Mesenchymal stem cell (in vitro differentiated cells and primary cell): ENCODE results near the gene NOC4L.

Source experiments
- DNase-seq: peaks from one replicate; pipeline ENCODE4 v3.0.0-alpha.2; 2013
- H2AFZ ChIP-seq: one replicate; pipeline ENCODE4 v1.6.1; 2013; ENCODE audit warnings: low read depth, mild to moderate bottlenecking, control low read depth, inconsistent platforms, low read length, moderate library complexity
- H2AK5ac ChIP-seq: 2 replicates; pipeline ENCODE4 v1.6.1; 2013; ENCODE audit warnings: low read length, moderate library complexity, mild to moderate bottlenecking, inconsistent platforms; ENCODE audit not compliant: severe bottlenecking
- H2BK120ac ChIP-seq: one replicate; pipeline ENCODE4 v1.6.1; 2013; ENCODE audit warnings: low read depth, mild to moderate bottlenecking, inconsistent platforms, low read length, moderate library complexity
- H2BK12ac ChIP-seq, 2 experiments: one replicate each; pipeline ENCODE4 v1.6.1; 2013; ENCODE audit warnings: inconsistent platforms in 2 of 2, low read length in 2 of 2, mild to moderate bottlenecking in 2 of 2, moderate library complexity in 2 of 2, control low read depth in 1 of 2
- H2BK15ac ChIP-seq: one replicate; pipeline ENCODE4 v1.6.1; 2013; ENCODE audit warnings: mild to moderate bottlenecking, low read depth, inconsistent platforms; ENCODE audit not compliant: poor library complexity, severe bottlenecking
- H2BK5ac ChIP-seq: 2 replicates; pipeline ENCODE4 v1.6.1; 2013; ENCODE audit warnings: low read depth, mild to moderate bottlenecking, low read length, control low read depth, inconsistent platforms; ENCODE audit not compliant: poor library complexity, severe bottlenecking
- H3K14ac ChIP-seq, 2 experiments: one replicate each; pipeline ENCODE4 v1.6.1; 2013; ENCODE audit warnings: inconsistent platforms in 2 of 2, low read length in 2 of 2, control low read depth in 1 of 2, mild to moderate bottlenecking in 1 of 2, moderate library complexity in 1 of 2
- H3K18ac ChIP-seq, 2 experiments: one replicate each; pipeline ENCODE4 v1.6.1; 2013; ENCODE audit warnings: inconsistent platforms in 2 of 2, low read length in 2 of 2, control low read depth in 1 of 2, low read depth in 1 of 2, mild to moderate bottlenecking in 1 of 2
- H3K23ac ChIP-seq, 2 experiments: one replicate each; pipeline ENCODE4 v1.6.1; 2013; ENCODE audit warnings: inconsistent platforms in 2 of 2, low read length in 2 of 2, mild to moderate bottlenecking in 2 of 2, moderate library complexity in 2 of 2, control low read depth in 1 of 2
- H3K27ac ChIP-seq: 2 replicates; pipeline ENCODE4 v1.5.1; 2013; ENCODE audit warnings: mild to moderate bottlenecking, moderate library complexity, low read length, control low read depth, inconsistent platforms; ENCODE audit not compliant: poor library complexity, severe bottlenecking
- H3K27me3 ChIP-seq, 2 experiments: 2 replicates each; pipeline versions ENCODE4 v1.6.1 to v1.7.0; 2013; ENCODE audit warnings: low read length in 2 of 2, mild to moderate bottlenecking in 2 of 2, moderate library complexity in 2 of 2, control low read depth in 1 of 2, inconsistent platforms in 1 of 2; ENCODE audit not compliant: control insufficient read depth in 1 of 2, insufficient read depth in 1 of 2
- H3K36me3 ChIP-seq, 2 experiments: 2 replicates each; pipeline versions ENCODE4 v1.6.1 to v1.7.0; 2013; ENCODE audit warnings: low read length in 2 of 2, control low read depth in 1 of 2, inconsistent platforms in 1 of 2, low read depth in 1 of 2, mild to moderate bottlenecking in 1 of 2; ENCODE audit not compliant: insufficient read depth in 2 of 2, control insufficient read depth in 1 of 2
- H3K4ac ChIP-seq, 2 experiments: one replicate each; pipeline ENCODE4 v1.6.1; 2013; ENCODE audit warnings: inconsistent platforms in 2 of 2, low read length in 2 of 2, mild to moderate bottlenecking in 2 of 2, moderate library complexity in 2 of 2, control low read depth in 1 of 2, low read depth in 1 of 2
- H3K4me1 ChIP-seq: 2 replicates; pipeline ENCODE4 v1.6.1; 2013; ENCODE audit warnings: low read depth, low read length, control low read depth; ENCODE audit not compliant: control insufficient read depth, insufficient read depth
- H3K4me2 ChIP-seq: 2 replicates; pipeline ENCODE4 v1.6.1; 2013; ENCODE audit warnings: low read length, mild to moderate bottlenecking, inconsistent platforms; ENCODE audit not compliant: poor library complexity, severe bottlenecking
- H3K4me3 ChIP-seq, 2 experiments: 2 replicates each; pipeline versions ENCODE4 v1.5.1 to v1.7.0; 2013; ENCODE audit warnings: low read length in 2 of 2, mild to moderate bottlenecking in 2 of 2, control low read depth in 1 of 2, low read depth in 1 of 2; ENCODE audit not compliant: insufficient read depth in 1 of 2
- H3K79me1 ChIP-seq: replicated peaks from 2 replicates; pipeline ENCODE4 v1.6.1; 2013; ENCODE audit warnings: mild to moderate bottlenecking, control low read depth, low read length, inconsistent platforms; ENCODE audit not compliant: poor library complexity, severe bottlenecking
- H3K9ac ChIP-seq: 2 replicates; pipeline ENCODE4 v1.7.0; 2013; ENCODE audit warnings: mild to moderate bottlenecking, low read length, moderate library complexity
- H3K9me3 ChIP-seq: 2 replicates; pipeline ENCODE4 v1.7.0; 2013; ENCODE audit warnings: mild to moderate bottlenecking, low read length; ENCODE audit not compliant: control insufficient read depth
- H4K8ac ChIP-seq: one replicate; pipeline ENCODE4 v1.6.1; 2013; ENCODE audit warnings: inconsistent platforms, mild to moderate bottlenecking, low read length, moderate library complexity
- H4K91ac ChIP-seq: one replicate; pipeline ENCODE4 v1.6.1; 2013; ENCODE audit warnings: mild to moderate bottlenecking, low read length, inconsistent platforms
- WGBS: methylation state at CpG from one replicate; pipeline ENCODE4 v1.1.7; 2013; ENCODE audit warnings: mixed read lengths; 5-methylcytosine and 5-hydroxymethylcytosine counted together

The NOC4L gene

GRCh38 chr12:132171968-132172521 is 27.8 kb downstream of the NOC4L start:
- Histone ChIP-seq H3K4me3 (no peak overlapping the region), H4K91ac (no peak overlapping the region), H3K27ac (no peak overlapping the region), H3K4ac (no peak overlapping the region), H3K23ac (peak overlapping the region in 1 of 2 experiments; percentile 28), H3K14ac (no peak overlapping the region), H3K79me1 (no peaks in the 10 kb centered on the region), H3K9me3 (no peaks in the 10 kb centered on the region), H3K9ac (no peak overlapping the region), H3K27me3 (peaks cover 18 to 88% of the 10 kb centered on the region in 2 experiments), H2AK5ac (no peak overlapping the region), H2BK15ac (no peak overlapping the region), H4K8ac (no peak overlapping the region), H3K4me2 (no peak overlapping the region), H3K4me1 (peaks cover 1% of the 10 kb centered on the region), H2BK5ac (no peak overlapping the region), H3K18ac (no peak overlapping the region), H2AFZ (no peak overlapping the region), H2BK12ac (no peak overlapping the region), H3K36me3 (peaks cover 0 to 3% of the 10 kb centered on the region in 2 experiments), H2BK120ac (no peak overlapping the region)
- DNase-seq = no peak
- WGBS = 85% methylated on average over 13 of the region's 28 CpGs

DNA sequence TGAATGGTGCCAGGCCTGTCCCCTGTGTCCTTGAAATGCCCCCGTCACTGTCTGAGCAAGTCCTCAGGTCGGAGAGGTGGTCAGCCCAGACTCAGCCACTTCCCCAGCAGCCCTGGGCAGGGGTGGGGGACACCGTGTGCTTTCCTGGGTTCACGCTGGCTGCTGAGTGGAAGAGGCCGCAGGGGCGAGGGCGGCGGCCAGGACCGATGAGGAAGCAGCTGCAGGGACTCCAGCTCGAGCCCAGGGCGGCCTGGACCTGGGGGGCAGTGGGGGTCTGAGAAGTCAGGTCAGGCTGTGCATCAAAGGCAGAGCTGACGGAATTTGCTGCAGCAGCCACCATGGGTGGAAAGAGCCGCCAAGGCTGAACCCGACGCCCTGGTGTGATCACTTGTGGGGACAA is 28.4 kb downstream of the NOC4L start:
- WGBS = 80% methylated on average over 15 of the region's 15 CpGs
- no peak overlapping the region for H4K91ac ChIP-seq
- H3K9me3 ChIP-seq = no peaks in the 10 kb centered on the region
- H2BK120ac ChIP-seq = no peak overlapping the region
- no peak overlapping the region for H2AK5ac ChIP-seq
- H3K4me2 ChIP-seq = no peak overlapping the region
- H2BK5ac ChIP-seq = no peak overlapping the region
- H2BK15ac ChIP-seq = no peak overlapping the region
- H3K36me3 ChIP-seq = peaks cover 0 to 3% of the 10 kb centered on the region in 2 experiments
- no peak overlapping the region for H3K18ac ChIP-seq
- H4K8ac ChIP-seq = no peak overlapping the region
- no peak overlapping the region for H2AFZ ChIP-seq
- no peak overlapping the region for H2BK12ac ChIP-seq
- H3K27me3 ChIP-seq = peaks cover 21 to 87% of the 10 kb centered on the region in 2 experiments
- H3K23ac ChIP-seq = no peak overlapping the region
- peaks cover 1% of the 10 kb centered on the region for H3K4me1 ChIP-seq
- H3K4me3 ChIP-seq = no peak overlapping the region
- H3K27ac ChIP-seq = no peak overlapping the region
- H3K79me1 ChIP-seq = no peaks in the 10 kb centered on the region
- H3K9ac ChIP-seq = no peak overlapping the region
- no peak overlapping the region for H3K14ac ChIP-seq
- DNase-seq = no peak
- H3K4ac ChIP-seq = no peak overlapping the region

- Histone ChIP-seq H3K4ac (no peak overlapping the region), H2BK15ac (no peak overlapping the region), H3K4me2 (no peak overlapping the region), H2BK120ac (no peak overlapping the region), H3K18ac (no peak overlapping the region), H3K79me1 (no peaks in the 10 kb centered on the region), H3K4me3 (no peak overlapping the region), H3K9ac (no peak overlapping the region), H3K27me3 (peaks cover 21 to 85% of the 10 kb centered on the region in 2 experiments), H4K8ac (no peak overlapping the region), H3K27ac (no peak overlapping the region), H2AFZ (no peak overlapping the region), H4K91ac (no peak overlapping the region), H3K23ac (no peak overlapping the region), H3K4me1 (peaks cover 1% of the 10 kb centered on the region), H3K36me3 (peaks cover 0 to 3% of the 10 kb centered on the region in 2 experiments), H2AK5ac (no peak overlapping the region), H2BK5ac (no peak overlapping the region), H3K14ac (no peak overlapping the region), H2BK12ac (no peak overlapping the region), H3K9me3 (no peaks in the 10 kb centered on the region)
- no peak for DNase-seq
- WGBS = 81% methylated on average over 35 of the region's 35 CpGs
Measured at GRCh38 chr12:132173135-132174014, 29.1 kb downstream of the NOC4L start.

GRCh38 chr12:132174015-132174838 is 30.0 kb downstream of the NOC4L start:
- Histone ChIP-seq H3K27ac (no peak overlapping the region), H2BK12ac (no peak overlapping the region), H3K4me3 (no peak overlapping the region), H2BK120ac (no peak overlapping the region), H2AK5ac (no peak overlapping the region), H4K91ac (no peak overlapping the region), H3K4me1 (peaks cover 1% of the 10 kb centered on the region), H3K14ac (no peak overlapping the region), H3K23ac (no peak overlapping the region), H4K8ac (no peak overlapping the region), H3K18ac (no peak overlapping the region), H3K4ac (no peak overlapping the region), H2BK15ac (no peak overlapping the region), H2AFZ (no peak overlapping the region), H3K79me1 (no peaks in the 10 kb centered on the region), H3K9me3 (no peaks in the 10 kb centered on the region), H3K4me2 (no peak overlapping the region), H2BK5ac (no peak overlapping the region), H3K27me3 (peaks cover 21 to 93% of the 10 kb centered on the region in 2 experiments), H3K9ac (no peak overlapping the region), H3K36me3 (peaks cover 0 to 3% of the 10 kb centered on the region in 2 experiments)
- no peak for DNase-seq
- 88% methylated on average over 28 of the region's 30 CpGs for WGBS
